ENCODE measurements around the gene XXYLT1. TPM values are rescaled to one million over a fixed set of nuclear protein-coding genes. Genes with fewer than 3 reads are reported as not detected.

XXYLT1 gene
- total and polyA plus RNA-seq, 10 of the 15 experiments (the other 5 are each of a cell fraction or from before 2014, with no cell fraction given), result 1.2 to 14.2 (median 9.3) TPM

GRCh38 chr3:195162033-195162669, 108.8 kb downstream of the XXYLT1 start (continued):
- TF ChIP-seq ZBTB40 (IDR thresholded peaks at IDR 0.05; ENCODE audit: borderline replicate concordance), result no peak
- TF ChIP-seq HDGF (IDR thresholded peaks at IDR 0.05), result no peak
- TF ChIP-seq ZZZ3 (IDR thresholded peaks at IDR 0.05; ENCODE audit: control insufficient read depth, insufficient read length, low read depth), result no peak
- 0 out of 2 replicates have a peak, but pooled peaks have one; percentile 36 for TF ChIP-seq GABPA (IDR thresholded peaks at IDR 0.05; ENCODE audit: low read depth)
- TF ChIP-seq JUNB (IDR thresholded peaks at IDR 0.05), result no peak
- TF ChIP-seq CBFB (IDR thresholded peaks at IDR 0.05; ENCODE audit: low read depth), result no peak
- peak; percentile 61; the same call in 1 of the 2 replicates for TF ChIP-seq MLLT1 (IDR thresholded peaks at IDR 0.05)
- TF ChIP-seq SMAD5 (IDR thresholded peaks at IDR 0.05; ENCODE audit: low read depth), result no peak
- no peak for TF ChIP-seq CHD2 (IDR thresholded peaks at IDR 0.05; ENCODE audit: borderline replicate concordance, low read depth, low read length)
- TF ChIP-seq POLR2A (IDR thresholded peaks at IDR 0.05; ENCODE audit: low read depth, low read length), result peak; percentile 46; the same call in 1 of the 2 replicates
- TF ChIP-seq MYC (IDR thresholded peaks at IDR 0.05; ENCODE audit: insufficient read depth, insufficient read length, insufficient replicate concordance, low read length, severe bottlenecking), result no peak
- 0 out of 2 replicates have a peak, but pooled peaks have one; percentile 60 for TF ChIP-seq ZNF687 (IDR thresholded peaks at IDR 0.05)
- peak in 1 of 2 experiments; percentile 62; a peak in 1 of 4 replicates for TF ChIP-seq ETV6 (conservative IDR thresholded peaks at IDR 0.05 in 1 of 2, IDR thresholded peaks at IDR 0.05 in 1 of 2; ENCODE audit: borderline replicate concordance in 1 of 2, low read depth in 1 of 2)
- TF ChIP-seq POU2F2 (IDR thresholded peaks at IDR 0.05; ENCODE audit: borderline replicate concordance, low read depth, low read length), result peak; percentile 42; the same call in 1 of the 3 replicates
- no peak for TF ChIP-seq PAX5 (IDR thresholded peaks at IDR 0.05; ENCODE audit: borderline replicate concordance, low read depth, low read length)
- peak; percentile 82 for TF ChIP-seq RUNX3 (IDR thresholded peaks at IDR 0.05; ENCODE audit: low read length)
- TF ChIP-seq POLR2AphosphoS5 (IDR thresholded peaks at IDR 0.05; ENCODE audit: low read length), result 0 out of 2 replicates have a peak, but pooled peaks have one; percentile 25
